Measurements from ENCODE around the gene SLC24A5.

Gene SLC24A5

DNA sequence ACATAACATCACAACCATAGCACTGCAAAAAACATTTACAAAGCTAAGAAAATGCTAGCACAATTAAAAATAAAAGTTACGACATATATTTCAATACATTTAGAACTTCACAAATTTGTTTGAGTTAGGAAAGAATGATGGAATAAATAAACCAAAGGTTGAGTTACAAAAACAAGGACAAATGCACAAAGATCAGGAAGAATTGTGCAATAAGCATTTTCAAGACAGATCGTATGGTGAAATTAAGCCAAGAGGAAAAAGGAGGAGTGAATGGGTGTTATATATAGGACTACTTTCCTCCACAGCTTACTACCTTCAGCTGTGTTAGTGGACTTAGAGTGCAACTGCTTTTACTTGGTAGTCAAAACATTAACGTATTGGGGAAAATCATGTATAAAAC is 64.7 kb downstream of the SLC24A5 start:
- H3K36me3 ChIP-seq (ENCODE audit: control insufficient read depth in 2 of 2, insufficient read depth in 2 of 2, low read length in 2 of 2), result no peaks in the 10 kb centered on the region
- no peak overlapping the region for H3K9ac ChIP-seq (ENCODE audit: low read length in 2 of 2)
- no peak overlapping the region for H3K4me3 ChIP-seq (ENCODE audit: low read length in 2 of 2)
- H3K9me3 ChIP-seq (ENCODE audit: control insufficient read depth in 2 of 2, low read length in 2 of 2), result no peaks in the 10 kb centered on the region
- H3K4me1 ChIP-seq (ENCODE audit: control insufficient read depth, insufficient read depth, low read length), result no peaks in the 10 kb centered on the region
- H3K27ac ChIP-seq (ENCODE audit: low read length), result no peak overlapping the region
- no peaks in the 10 kb centered on the region for H3K27me3 ChIP-seq (ENCODE audit: control insufficient read depth in 1 of 2, insufficient read depth in 2 of 2, low read length in 2 of 2)

DNA sequence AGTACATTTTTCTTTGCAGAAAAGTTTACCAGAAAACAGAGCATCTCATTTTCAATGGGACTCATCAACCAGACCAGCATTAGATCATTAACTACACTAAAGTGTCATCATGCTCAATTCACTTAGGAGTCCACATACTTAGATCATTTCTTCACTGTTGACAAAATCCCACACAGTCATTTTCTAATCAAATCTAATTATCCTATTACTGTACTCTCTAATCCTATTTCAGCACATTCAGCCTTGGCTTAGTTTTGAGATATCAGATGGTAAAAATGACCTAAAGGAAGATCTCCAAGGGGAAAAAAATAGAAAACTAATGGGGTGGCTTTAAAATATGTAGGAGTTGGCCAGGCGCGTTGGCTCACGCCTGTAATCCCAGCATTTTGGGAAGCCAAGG is 65.5 kb downstream of the SLC24A5 start:
- no peaks in the 10 kb centered on the region for H3K36me3 ChIP-seq (ENCODE audit: control insufficient read depth in 2 of 2, insufficient read depth in 2 of 2, low read length in 2 of 2)
- H3K27ac ChIP-seq (ENCODE audit: low read length), result no peak overlapping the region
- no peak overlapping the region for H3K9ac ChIP-seq (ENCODE audit: low read length in 2 of 2)
- H3K4me3 ChIP-seq (ENCODE audit: low read length in 2 of 2), result no peak overlapping the region
- H3K9me3 ChIP-seq (ENCODE audit: control insufficient read depth in 2 of 2, low read length in 2 of 2), result no peaks in the 10 kb centered on the region
- peaks cover 4% of the 10 kb centered on the region for H3K4me1 ChIP-seq (ENCODE audit: control insufficient read depth, insufficient read depth, low read length)
- H3K27me3 ChIP-seq (ENCODE audit: control insufficient read depth in 1 of 2, insufficient read depth in 2 of 2, low read length in 2 of 2), result peaks cover 0 to 1% of the 10 kb centered on the region in 2 donors

DNA sequence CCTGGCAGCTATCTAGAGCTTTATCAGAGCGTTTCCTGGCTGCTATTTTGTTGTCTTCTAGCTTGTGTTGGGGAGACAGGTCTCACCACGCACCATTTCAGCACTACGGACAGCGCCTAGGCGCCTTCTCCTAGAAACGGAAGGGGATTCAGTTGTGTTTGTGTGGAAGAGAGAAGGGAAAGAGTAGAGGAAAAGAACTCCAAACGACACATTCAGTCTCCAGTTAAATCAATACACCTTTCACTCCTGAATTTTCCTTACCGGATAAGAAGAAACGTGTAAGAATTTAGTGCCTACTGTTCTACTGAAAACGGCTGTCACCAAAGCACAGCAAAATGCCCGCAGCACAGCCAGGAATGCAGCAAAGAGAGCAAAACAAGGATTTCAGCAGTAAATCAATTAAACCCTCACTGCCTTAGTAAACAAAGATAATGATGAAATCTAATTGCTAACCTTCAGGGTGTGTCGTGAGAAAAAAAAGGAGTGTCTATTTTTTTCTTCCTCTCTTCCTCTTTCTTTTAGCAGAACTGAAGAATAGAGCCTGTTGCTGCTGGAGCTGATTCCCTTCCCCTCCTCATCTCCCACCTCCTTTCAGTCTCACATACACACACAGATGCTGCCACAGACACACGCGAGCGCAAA is 70.3 kb downstream of the SLC24A5 start:
- H3K4me3 ChIP-seq (ENCODE audit: low read length in 2 of 2), result peak overlapping the region; percentile 24 to 38
- H3K4me1 ChIP-seq (ENCODE audit: control insufficient read depth, insufficient read depth, low read length), result peaks cover 5% of the 10 kb centered on the region
- H3K27me3 ChIP-seq (ENCODE audit: control insufficient read depth in 1 of 2, insufficient read depth in 2 of 2, low read length in 2 of 2), result peaks cover 5 to 14% of the 10 kb centered on the region in 2 donors
- no peaks in the 10 kb centered on the region for H3K36me3 ChIP-seq (ENCODE audit: control insufficient read depth in 2 of 2, insufficient read depth in 2 of 2, low read length in 2 of 2)
- no peak overlapping the region for H3K27ac ChIP-seq (ENCODE audit: low read length)
- H3K9ac ChIP-seq (ENCODE audit: low read length in 2 of 2), result no peak overlapping the region
- no peaks in the 10 kb centered on the region for H3K9me3 ChIP-seq (ENCODE audit: control insufficient read depth in 2 of 2, low read length in 2 of 2)

DNA sequence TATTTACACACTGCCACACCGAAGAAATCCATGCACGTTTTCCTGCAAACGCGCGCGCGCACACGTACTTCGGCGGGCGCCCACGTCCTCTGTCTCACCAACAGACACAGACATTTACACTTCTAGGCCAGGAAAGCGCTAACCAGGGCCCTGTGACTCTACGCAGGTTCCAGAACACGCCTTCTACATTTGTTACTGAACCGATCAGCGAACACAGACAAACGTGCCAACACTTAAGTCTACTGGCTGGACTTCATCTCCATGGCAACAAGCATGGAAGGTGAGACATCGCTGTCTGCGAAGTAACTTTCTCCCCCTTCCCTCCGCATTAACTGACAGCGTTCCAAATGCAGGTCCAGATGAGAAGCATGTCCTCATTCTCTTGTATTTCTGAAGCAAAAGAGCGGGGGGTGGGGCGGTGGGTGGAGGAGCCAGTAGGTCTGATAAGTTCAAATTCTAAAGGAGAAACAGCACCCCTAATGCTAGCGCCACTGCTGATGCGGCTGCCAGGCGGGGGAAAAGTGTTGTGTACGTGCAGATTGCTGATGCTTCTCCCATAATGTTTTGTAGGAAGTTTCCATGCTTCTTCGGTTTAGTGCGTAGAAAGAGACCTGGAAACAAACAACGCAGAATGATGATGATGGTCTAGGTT is 70.9 kb downstream of the SLC24A5 start, which contains the start of gene CTXN2:
CTXN2 (plus strand) TSS at position 92 of the 652 bp plus-strand sequence. CDS start 9,636 bp downstream, outside the sequence.
- H3K27me3 ChIP-seq (ENCODE audit: control insufficient read depth in 1 of 2, insufficient read depth in 2 of 2, low read length in 2 of 2), result peaks cover 5 to 14% of the 10 kb centered on the region in 2 donors
- H3K9ac ChIP-seq (ENCODE audit: low read length in 2 of 2), result no peak within 1 kb of the TSS
- no peaks in the 10 kb centered on the region for H3K36me3 ChIP-seq (ENCODE audit: control insufficient read depth in 2 of 2, insufficient read depth in 2 of 2, low read length in 2 of 2)
- H3K4me1 ChIP-seq (ENCODE audit: control insufficient read depth, insufficient read depth, low read length), result peaks cover 5% of the 10 kb centered on the region
- peak within 1 kb of the TSS; percentile 24 to 38 for H3K4me3 ChIP-seq (ENCODE audit: low read length in 2 of 2)
- no peak within 1 kb of the TSS for H3K27ac ChIP-seq (ENCODE audit: low read length)
- no peaks in the 10 kb centered on the region for H3K9me3 ChIP-seq (ENCODE audit: control insufficient read depth in 2 of 2, low read length in 2 of 2)

All from stomach smooth muscle (tissue), 2 donors.